Astrocyte (in vitro differentiated cells and primary cell): ENCODE measurements around the gene IL23A. TPM values are rescaled to one million over a fixed set of nuclear protein-coding genes. Genes with fewer than 3 reads are reported as not detected.
A peak's percentile ranks its signal among the peaks of the same experiment; 100 is the strongest.

ENCODE experiments used
- DNase-seq: peaks from one replicate; pipeline ENCODE4 v3.0.0-alpha.2; 2010; ENCODE audit warnings: low read depth
- FAIRE-seq: peaks from 2 replicates; lab custom pipeline; 2011; peaks lifted over from hg19 to GRCh38; lab: Jason Lieb, UNC
- H2AFZ ChIP-seq: 2 replicates; pipeline ENCODE4 v1.6.0; 2012; ENCODE audit warnings: low read depth, low read length, inconsistent platforms
- H3K27ac ChIP-seq: 2 replicates; pipeline ENCODE4 v1.5.1; 2011; ENCODE audit warnings: low read depth, low read length, inconsistent platforms
- H3K27me3 ChIP-seq: 2 replicates; pipeline ENCODE4 v1.6.0; 2011; ENCODE audit warnings: low read length, inconsistent platforms; ENCODE audit not compliant: insufficient read depth
- H3K36me3 ChIP-seq: 2 replicates; pipeline ENCODE4 v1.5.1; 2011; ENCODE audit warnings: low read length, inconsistent platforms; ENCODE audit not compliant: insufficient read depth
- H3K4me1 ChIP-seq: 2 replicates; pipeline ENCODE4 v1.5.1; 2011; ENCODE audit warnings: low read length, inconsistent platforms; ENCODE audit not compliant: insufficient read depth
- H3K4me2 ChIP-seq: 2 replicates; pipeline ENCODE4 v1.6.0; 2012; ENCODE audit warnings: low read length, inconsistent platforms
- H3K4me3 ChIP-seq: 2 replicates; pipeline ENCODE4 v1.5.1; 2011; ENCODE audit warnings: low read depth, mild to moderate bottlenecking, low read length, inconsistent platforms; ENCODE audit not compliant: insufficient read depth
- H3K79me2 ChIP-seq: 2 replicates; pipeline ENCODE4 v1.6.0; 2012; ENCODE audit warnings: mild to moderate bottlenecking, low read length, inconsistent platforms; ENCODE audit not compliant: insufficient read depth
- H3K9ac ChIP-seq: 2 replicates; pipeline ENCODE4 v1.6.0; 2012; ENCODE audit warnings: mild to moderate bottlenecking, low read length, inconsistent platforms
- H3K9me3 ChIP-seq: 2 replicates; pipeline ENCODE4 v1.5.1; 2012; ENCODE audit warnings: low read depth, mild to moderate bottlenecking, low read length, inconsistent platforms; ENCODE audit not compliant: insufficient read depth
- H4K20me1 ChIP-seq: 2 replicates; pipeline ENCODE4 v1.6.0; 2012; ENCODE audit warnings: low read length, inconsistent platforms; ENCODE audit not compliant: insufficient read depth
- H3K27ac Mint-ChIP-seq: one replicate; pipeline ENCODE4 v1.8.0; 2021; ENCODE audit warnings: mild to moderate bottlenecking, mixed read lengths; ENCODE audit not compliant: unreplicated experiment
- H3K27me3 Mint-ChIP-seq: one replicate; pipeline ENCODE4 v1.8.0; 2021; ENCODE audit warnings: low read depth, mixed read lengths; ENCODE audit not compliant: unreplicated experiment
- H3K36me3 Mint-ChIP-seq: one replicate; pipeline ENCODE4 v1.8.0; 2021; ENCODE audit warnings: low read depth, mixed read lengths; ENCODE audit not compliant: unreplicated experiment
- H3K4me1 Mint-ChIP-seq: one replicate; pipeline ENCODE4 v1.8.0; 2021; ENCODE audit warnings: low read depth, mixed read lengths; ENCODE audit not compliant: unreplicated experiment
- H3K4me3 Mint-ChIP-seq: one replicate; pipeline ENCODE4 v1.8.0; 2021; ENCODE audit warnings: mild to moderate bottlenecking, moderate library complexity, mixed read lengths; ENCODE audit not compliant: unreplicated experiment
- H3K9me3 Mint-ChIP-seq: one replicate; pipeline ENCODE4 v1.8.0; 2021; ENCODE audit warnings: mild to moderate bottlenecking, mixed read lengths; ENCODE audit not compliant: unreplicated experiment
- EZH2 ChIP-seq: IDR thresholded peaks from 2 replicates; pipeline ENCODE4 v1.6.1; 2012; ENCODE audit warnings: mild to moderate bottlenecking, low read length, inconsistent platforms; ENCODE audit not compliant: insufficient read depth
- total RNA-seq: library from RNA; stranded (reverse); gene quantifications from 2 replicates; pipeline ENCODE4 v1.2.1, GENCODE V29; 2021
- TF ChIP-seq, protein P1 (sequence below): IDR thresholded peaks from 2 replicates; pipeline ENCODE4 v1.5.1; 2011; ENCODE audit warnings: low read depth, mild to moderate bottlenecking, inconsistent platforms, low read length, moderate library complexity; ENCODE audit not compliant: insufficient read depth

The IL23A gene
- total RNA-seq, 1 donor from 2014 or later = 0.32 TPM

GRCh38 chr12:56332512-56333196, 6.0 kb upstream of the IL23A start:
- Histone ChIP-seq H3K79me2 (no peaks in the 10 kb centered on the region), H3K9me3 (no peaks in the 10 kb centered on the region), H3K27ac (peak overlapping the region; percentile 95), H3K4me1 (peaks cover 15% of the 10 kb centered on the region), H3K4me3 (peak overlapping the region; percentile 68), H2AFZ (peak overlapping the region; percentile 73), H3K9ac (peak overlapping the region; percentile 87), H3K36me3 (no peaks in the 10 kb centered on the region), H3K27me3 (no peaks in the 10 kb centered on the region), H4K20me1 (no peaks in the 10 kb centered on the region), H3K4me2 (peak overlapping the region; percentile 89)
- TF ChIP-seq EZH2 = no peak
- TF ChIP-seq, protein P1, sequence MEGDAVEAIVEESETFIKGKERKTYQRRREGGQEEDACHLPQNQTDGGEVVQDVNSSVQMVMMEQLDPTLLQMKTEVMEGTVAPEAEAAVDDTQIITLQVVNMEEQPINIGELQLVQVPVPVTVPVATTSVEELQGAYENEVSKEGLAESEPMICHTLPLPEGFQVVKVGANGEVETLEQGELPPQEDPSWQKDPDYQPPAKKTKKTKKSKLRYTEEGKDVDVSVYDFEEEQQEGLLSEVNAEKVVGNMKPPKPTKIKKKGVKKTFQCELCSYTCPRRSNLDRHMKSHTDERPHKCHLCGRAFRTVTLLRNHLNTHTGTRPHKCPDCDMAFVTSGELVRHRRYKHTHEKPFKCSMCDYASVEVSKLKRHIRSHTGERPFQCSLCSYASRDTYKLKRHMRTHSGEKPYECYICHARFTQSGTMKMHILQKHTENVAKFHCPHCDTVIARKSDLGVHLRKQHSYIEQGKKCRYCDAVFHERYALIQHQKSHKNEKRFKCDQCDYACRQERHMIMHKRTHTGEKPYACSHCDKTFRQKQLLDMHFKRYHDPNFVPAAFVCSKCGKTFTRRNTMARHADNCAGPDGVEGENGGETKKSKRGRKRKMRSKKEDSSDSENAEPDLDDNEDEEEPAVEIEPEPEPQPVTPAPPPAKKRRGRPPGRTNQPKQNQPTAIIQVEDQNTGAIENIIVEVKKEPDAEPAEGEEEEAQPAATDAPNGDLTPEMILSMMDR = no peak
- DNase-seq (no peak), FAIRE-seq (no peak)
- Mint-ChIP-seq H3K9me3 (no peaks in the 10 kb centered on the region), H3K36me3 (peaks cover 2% of the 10 kb centered on the region), H3K27ac (peak overlapping the region; percentile 99), H3K4me3 (peak overlapping the region; percentile 92), H3K4me1 (peaks cover 4% of the 10 kb centered on the region), H3K27me3 (no peaks in the 10 kb centered on the region)

GRCh38 chr12:56333197-56333678, 5.4 kb upstream of the IL23A start:
- peak overlapping the region; percentile 99 for H3K27ac Mint-ChIP-seq
- H3K4me1 Mint-ChIP-seq = peaks cover 6% of the 10 kb centered on the region
- Histone ChIP-seq H3K9me3 (no peaks in the 10 kb centered on the region), H3K27ac (peak overlapping the region; percentile 95), H3K79me2 (no peaks in the 10 kb centered on the region), H3K36me3 (no peaks in the 10 kb centered on the region), H2AFZ (peak overlapping the region; percentile 73), H3K4me3 (peak overlapping the region; percentile 68), H4K20me1 (no peaks in the 10 kb centered on the region), H3K4me1 (peaks cover 15% of the 10 kb centered on the region), H3K4me2 (peak overlapping the region; percentile 89), H3K27me3 (no peaks in the 10 kb centered on the region), H3K9ac (peak overlapping the region; percentile 87)
- no peaks in the 10 kb centered on the region for H3K9me3 Mint-ChIP-seq
- no peaks in the 10 kb centered on the region for H3K27me3 Mint-ChIP-seq
- no peak for TF ChIP-seq EZH2
- DNase-seq (no peak), FAIRE-seq (no peak)
- H3K36me3 Mint-ChIP-seq = peaks cover 2% of the 10 kb centered on the region
- peak overlapping the region; percentile 92 for H3K4me3 Mint-ChIP-seq

- Mint-ChIP-seq H3K4me3 (peak within 1 kb of the TSS; percentile 92), H3K36me3 (no peaks in the 10 kb centered on the region), H3K9me3 (no peaks in the 10 kb centered on the region), H3K27me3 (no peaks in the 10 kb centered on the region), H3K4me1 (peaks cover 10% of the 10 kb centered on the region), H3K27ac (peak within 1 kb of the TSS; percentile 99)
- H4K20me1 ChIP-seq = no peaks in the 10 kb centered on the region
- peak within 1 kb of the TSS; percentile 73 for H2AFZ ChIP-seq
- H3K27ac ChIP-seq = peak within 1 kb of the TSS; percentile 95
- no peaks in the 10 kb centered on the region for H3K36me3 ChIP-seq
- peak; percentile 94 for DNase-seq
- H3K9me3 ChIP-seq = no peaks in the 10 kb centered on the region
- no peaks in the 10 kb centered on the region for H3K79me2 ChIP-seq
- TF ChIP-seq EZH2 = no peak
- TF ChIP-seq, protein P1 = peak; percentile 65
- H3K4me2 ChIP-seq = peak within 1 kb of the TSS; percentile 89
- H3K27me3 ChIP-seq = no peaks in the 10 kb centered on the region
- no peak for FAIRE-seq
- H3K9ac ChIP-seq = peak within 1 kb of the TSS; percentile 87
- peak within 1 kb of the TSS; percentile 68 for H3K4me3 ChIP-seq
- peaks cover 19% of the 10 kb centered on the region for H3K4me1 ChIP-seq
These were observed 4.8 kb upstream of the IL23A start, which contains the start of gene PAN2 for GRCh38 chr12:56333679-56334489. Gene PAN2 (minus strand): TSS chr12:56334000. CDS start chr12:56333094, 906 bp downstream.
